Liver (tissue), 3 donors: ENCODE data around the gene TMCO5A.

Experiments
- EGR1 ChIP-seq, 2 donors: IDR thresholded peaks; 2 replicates each; pipeline ENCODE4 v1.6.1; 2016 to 2018; ENCODE audit warnings: antibody characterized with exemption in 2 of 2, low read depth in 2 of 2
- FOXA1 ChIP-seq: IDR thresholded peaks from 2 replicates; pipeline ENCODE4 v1.6.1; 2016; ENCODE audit warnings: antibody characterized with exemption
- GABPA ChIP-seq, 2 donors: IDR thresholded peaks in 1 of 2; conservative IDR thresholded peaks in 1 of 2; 2 replicates each; pipeline ENCODE4 v1.6.1; 2016; ENCODE audit warnings: antibody characterized with exemption in 2 of 2, mild to moderate bottlenecking in 1 of 2, moderate library complexity in 1 of 2
- JUND ChIP-seq, 2 donors: IDR thresholded peaks; 2 replicates each; pipeline ENCODE4 v1.6.1; 2016; ENCODE audit warnings: antibody characterized with exemption in 2 of 2
- RAD21 ChIP-seq, 2 donors: IDR thresholded peaks; 2 replicates each; pipeline ENCODE4 v1.6.1; 2016; ENCODE audit warnings: antibody characterized with exemption in 2 of 2, mild to moderate bottlenecking in 2 of 2
- SP1 ChIP-seq: IDR thresholded peaks from 2 replicates; pipeline ENCODE4 v1.6.1; 2018; ENCODE audit warnings: antibody characterized with exemption, mild to moderate bottlenecking
- TAF1 ChIP-seq: conservative IDR thresholded peaks from 2 replicates; pipeline ENCODE4 v1.6.1; 2016; ENCODE audit warnings: antibody characterized with exemption, mild to moderate bottlenecking
- YY1 ChIP-seq: IDR thresholded peaks from 2 replicates; pipeline ENCODE4 v1.6.1; 2016; ENCODE audit warnings: antibody characterized with exemption, mild to moderate bottlenecking
- TF ChIP-seq, protein P1 (sequence below): fragments of 150-350 bp; IDR thresholded peaks from 2 replicates; pipeline ENCODE4 v1.5.1; 2017; ENCODE audit warnings: improper control_type of control experiment, low read depth, low read length; ENCODE audit not compliant: missing input control
- TF ChIP-seq, protein P2 (sequence below): IDR thresholded peaks from 2 replicates; pipeline ENCODE4 v1.6.1; 2016; ENCODE audit warnings: antibody characterized with exemption, mild to moderate bottlenecking
- TF ChIP-seq, protein P3 (sequence below): IDR thresholded peaks from 2 replicates; pipeline ENCODE4 v1.6.1; 2016; ENCODE audit warnings: antibody characterized with exemption
- TF ChIP-seq, protein P4 (sequence below): IDR thresholded peaks from 2 replicates; pipeline ENCODE4 v1.6.1; 2016; ENCODE audit warnings: antibody characterized with exemption
- donor health status: healthy.
- donor health status: healthy.

DNA sequence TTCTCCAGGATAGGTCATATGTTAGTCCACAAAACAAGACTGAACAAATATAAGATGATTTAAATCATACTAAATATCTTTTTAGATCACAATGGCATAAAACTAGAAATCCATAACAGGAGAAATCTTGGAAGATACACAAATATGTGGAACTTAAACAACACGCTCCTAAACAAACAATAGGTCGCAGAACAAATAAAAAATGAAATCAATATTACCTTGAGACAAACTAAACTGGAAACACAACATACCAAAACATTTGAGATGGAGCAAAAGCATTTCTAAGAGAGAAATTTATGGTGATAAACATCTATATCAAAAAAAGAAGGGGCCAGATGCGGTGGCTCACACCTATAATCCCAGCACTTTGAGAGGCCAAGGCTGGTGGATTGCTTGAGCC lies 8.3 kb upstream of the TMCO5A start:
- TF ChIP-seq, protein P1, sequence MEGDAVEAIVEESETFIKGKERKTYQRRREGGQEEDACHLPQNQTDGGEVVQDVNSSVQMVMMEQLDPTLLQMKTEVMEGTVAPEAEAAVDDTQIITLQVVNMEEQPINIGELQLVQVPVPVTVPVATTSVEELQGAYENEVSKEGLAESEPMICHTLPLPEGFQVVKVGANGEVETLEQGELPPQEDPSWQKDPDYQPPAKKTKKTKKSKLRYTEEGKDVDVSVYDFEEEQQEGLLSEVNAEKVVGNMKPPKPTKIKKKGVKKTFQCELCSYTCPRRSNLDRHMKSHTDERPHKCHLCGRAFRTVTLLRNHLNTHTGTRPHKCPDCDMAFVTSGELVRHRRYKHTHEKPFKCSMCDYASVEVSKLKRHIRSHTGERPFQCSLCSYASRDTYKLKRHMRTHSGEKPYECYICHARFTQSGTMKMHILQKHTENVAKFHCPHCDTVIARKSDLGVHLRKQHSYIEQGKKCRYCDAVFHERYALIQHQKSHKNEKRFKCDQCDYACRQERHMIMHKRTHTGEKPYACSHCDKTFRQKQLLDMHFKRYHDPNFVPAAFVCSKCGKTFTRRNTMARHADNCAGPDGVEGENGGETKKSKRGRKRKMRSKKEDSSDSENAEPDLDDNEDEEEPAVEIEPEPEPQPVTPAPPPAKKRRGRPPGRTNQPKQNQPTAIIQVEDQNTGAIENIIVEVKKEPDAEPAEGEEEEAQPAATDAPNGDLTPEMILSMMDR, result no peak
- TF ChIP-seq EGR1 (IDR thresholded peaks at IDR 0.05; ENCODE audit: low read depth in 2 of 2) (no peak), TAF1 (no peak), RAD21 (IDR thresholded peaks at IDR 0.05) (no peak), GABPA (IDR thresholded peaks at IDR 0.05 in 1 of 2, conservative IDR thresholded peaks at IDR 0.05 in 1 of 2) (no peak), YY1 (no peak), FOXA1 (no peak), JUND (IDR thresholded peaks at IDR 0.05) (no peak), SP1 (no peak)
- TF ChIP-seq, protein P2, sequence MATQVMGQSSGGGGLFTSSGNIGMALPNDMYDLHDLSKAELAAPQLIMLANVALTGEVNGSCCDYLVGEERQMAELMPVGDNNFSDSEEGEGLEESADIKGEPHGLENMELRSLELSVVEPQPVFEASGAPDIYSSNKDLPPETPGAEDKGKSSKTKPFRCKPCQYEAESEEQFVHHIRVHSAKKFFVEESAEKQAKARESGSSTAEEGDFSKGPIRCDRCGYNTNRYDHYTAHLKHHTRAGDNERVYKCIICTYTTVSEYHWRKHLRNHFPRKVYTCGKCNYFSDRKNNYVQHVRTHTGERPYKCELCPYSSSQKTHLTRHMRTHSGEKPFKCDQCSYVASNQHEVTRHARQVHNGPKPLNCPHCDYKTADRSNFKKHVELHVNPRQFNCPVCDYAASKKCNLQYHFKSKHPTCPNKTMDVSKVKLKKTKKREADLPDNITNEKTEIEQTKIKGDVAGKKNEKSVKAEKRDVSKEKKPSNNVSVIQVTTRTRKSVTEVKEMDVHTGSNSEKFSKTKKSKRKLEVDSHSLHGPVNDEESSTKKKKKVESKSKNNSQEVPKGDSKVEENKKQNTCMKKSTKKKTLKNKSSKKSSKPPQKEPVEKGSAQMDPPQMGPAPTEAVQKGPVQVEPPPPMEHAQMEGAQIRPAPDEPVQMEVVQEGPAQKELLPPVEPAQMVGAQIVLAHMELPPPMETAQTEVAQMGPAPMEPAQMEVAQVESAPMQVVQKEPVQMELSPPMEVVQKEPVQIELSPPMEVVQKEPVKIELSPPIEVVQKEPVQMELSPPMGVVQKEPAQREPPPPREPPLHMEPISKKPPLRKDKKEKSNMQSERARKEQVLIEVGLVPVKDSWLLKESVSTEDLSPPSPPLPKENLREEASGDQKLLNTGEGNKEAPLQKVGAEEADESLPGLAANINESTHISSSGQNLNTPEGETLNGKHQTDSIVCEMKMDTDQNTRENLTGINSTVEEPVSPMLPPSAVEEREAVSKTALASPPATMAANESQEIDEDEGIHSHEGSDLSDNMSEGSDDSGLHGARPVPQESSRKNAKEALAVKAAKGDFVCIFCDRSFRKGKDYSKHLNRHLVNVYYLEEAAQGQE, result no peak
- TF ChIP-seq, protein P3, sequence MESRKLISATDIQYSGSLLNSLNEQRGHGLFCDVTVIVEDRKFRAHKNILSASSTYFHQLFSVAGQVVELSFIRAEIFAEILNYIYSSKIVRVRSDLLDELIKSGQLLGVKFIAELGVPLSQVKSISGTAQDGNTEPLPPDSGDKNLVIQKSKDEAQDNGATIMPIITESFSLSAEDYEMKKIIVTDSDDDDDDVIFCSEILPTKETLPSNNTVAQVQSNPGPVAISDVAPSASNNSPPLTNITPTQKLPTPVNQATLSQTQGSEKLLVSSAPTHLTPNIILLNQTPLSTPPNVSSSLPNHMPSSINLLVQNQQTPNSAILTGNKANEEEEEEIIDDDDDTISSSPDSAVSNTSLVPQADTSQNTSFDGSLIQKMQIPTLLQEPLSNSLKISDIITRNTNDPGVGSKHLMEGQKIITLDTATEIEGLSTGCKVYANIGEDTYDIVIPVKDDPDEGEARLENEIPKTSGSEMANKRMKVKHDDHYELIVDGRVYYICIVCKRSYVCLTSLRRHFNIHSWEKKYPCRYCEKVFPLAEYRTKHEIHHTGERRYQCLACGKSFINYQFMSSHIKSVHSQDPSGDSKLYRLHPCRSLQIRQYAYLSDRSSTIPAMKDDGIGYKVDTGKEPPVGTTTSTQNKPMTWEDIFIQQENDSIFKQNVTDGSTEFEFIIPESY, result no peak
- TF ChIP-seq, protein P4, sequence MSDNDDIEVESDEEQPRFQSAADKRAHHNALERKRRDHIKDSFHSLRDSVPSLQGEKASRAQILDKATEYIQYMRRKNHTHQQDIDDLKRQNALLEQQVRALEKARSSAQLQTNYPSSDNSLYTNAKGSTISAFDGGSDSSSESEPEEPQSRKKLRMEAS, result no peak
